Activated CD4-positive, alpha-beta memory T cell treated with anti-CD3 and anti-CD28 coated beads for 36 hours (primary cell): ENCODE data around the gene RBBP5. TPM values are rescaled to one million over a fixed set of nuclear protein-coding genes. Genes with fewer than 3 reads are reported as not detected.
A peak's percentile ranks its signal among the peaks of the same experiment; 100 is the strongest.

Source experiments
- CTCF ChIA-PET: fragments of 350-600 bp; sonication (Branson Sonifier 250); formaldehyde crosslinking; loops from one replicate; lab custom pipeline; 2021; ENCODE audit warnings: antibody characterized with exemption, inconsistent platforms; lab: Charles Lee
- POLR2A ChIA-PET: fragments of 350-600 bp; sonication (Branson Sonifier 250); formaldehyde crosslinking; loops from one replicate; lab custom pipeline; 2021; ENCODE audit warnings: antibody characterized with exemption; lab: Charles Lee
- DNase-seq: peaks from one replicate; pipeline ENCODE4 v3.0.0-alpha.2; 2020
- H3K27ac Mint-ChIP-seq: one replicate; pipeline ENCODE4 v1.8.0; 2021; ENCODE audit warnings: mixed read lengths
- H3K27me3 Mint-ChIP-seq: one replicate; pipeline ENCODE4 v1.8.0; 2021; ENCODE audit warnings: mixed read lengths
- H3K36me3 Mint-ChIP-seq: one replicate; pipeline ENCODE4 v1.8.0; 2021; ENCODE audit warnings: mixed read lengths
- H3K4me1 Mint-ChIP-seq: one replicate; pipeline ENCODE4 v1.8.0; 2021; ENCODE audit warnings: low read depth, mixed read lengths
- H3K4me3 Mint-ChIP-seq: one replicate; pipeline ENCODE4 v1.8.0; 2021; ENCODE audit warnings: mild to moderate bottlenecking, mixed read lengths
- H3K9me3 Mint-ChIP-seq: one replicate; pipeline ENCODE4 v1.8.0; 2021; ENCODE audit warnings: mixed read lengths
- intact Hi-C: fragments of 100-400 bp; cut with micrococcal nuclease; formaldehyde crosslinking; loops from one replicate; pipeline ENCODE4 v1.15.1; 2023
- total RNA-seq, 2 experiments: library from RNA; stranded (reverse); gene quantifications; one replicate each; pipeline ENCODE4 v1.2.3, GENCODE V29; 2021

RBBP5 gene
- total RNA-seq, 2 experiments from 2014 or later = 23.5 to 25.9 TPM

- H3K4me1 Mint-ChIP-seq = peaks cover 2% of the 10 kb centered on the region
- POLR2A ChIA-PET = no interaction called here
- intact Hi-C loops = loop anchor here (10.0 kb wide), 3 partner anchors 187 to 1263 kb away; partner anchors contain the start of genes RAB29 and SNRPE
- no peaks in the 10 kb centered on the region for H3K36me3 Mint-ChIP-seq
- DNase-seq = no peak
- no peak overlapping the region for H3K27ac Mint-ChIP-seq
- no peak overlapping the region for H3K4me3 Mint-ChIP-seq
- CTCF ChIA-PET = interaction anchor here (0.6 to 4.2 kb wide), 2 partner anchors 13 to 1788 kb away, joined by 3 to 18 read pairs; no protein-coding TSS in a partner anchor
- H3K27me3 Mint-ChIP-seq = no peaks in the 10 kb centered on the region
- no peaks in the 10 kb centered on the region for H3K9me3 Mint-ChIP-seq
These were observed 6.3 kb upstream of the RBBP5 start for GRCh38 chr1:205128050-205128449.

GRCh38 chr1:205127646-205128045 is 5.9 kb upstream of the RBBP5 start:
- CTCF ChIA-PET = interaction anchor here (0.6 to 4.2 kb wide), 2 partner anchors 13 to 1787 kb away, joined by 3 to 18 read pairs; no protein-coding TSS in a partner anchor
- H3K27me3 Mint-ChIP-seq = no peaks in the 10 kb centered on the region
- POLR2A ChIA-PET = no interaction called here
- no peak overlapping the region for H3K4me3 Mint-ChIP-seq
- H3K36me3 Mint-ChIP-seq = no peaks in the 10 kb centered on the region
- intact Hi-C loops = loop anchor here (10.0 kb wide), 3 partner anchors 187 to 1263 kb away; partner anchors contain the start of genes RAB29 and SNRPE
- no peak for DNase-seq
- H3K9me3 Mint-ChIP-seq = no peaks in the 10 kb centered on the region
- H3K27ac Mint-ChIP-seq = no peak overlapping the region
- peaks cover 6% of the 10 kb centered on the region for H3K4me1 Mint-ChIP-seq

GRCh38 chr1:205124726-205125125 is 2.9 kb upstream of the RBBP5 start:
- Mint-ChIP-seq H3K4me3 (no peak overlapping the region), H3K27me3 (no peaks in the 10 kb centered on the region), H3K4me1 (peaks cover 22% of the 10 kb centered on the region), H3K36me3 (no peaks in the 10 kb centered on the region), H3K27ac (no peak overlapping the region), H3K9me3 (no peaks in the 10 kb centered on the region)
- no peak for DNase-seq
- intact Hi-C loops = loop anchor here (5.0 to 10.0 kb wide), 6 partner anchors 48 to 1260 kb away; partner anchors contain the start of genes ELK4, RAB29 and SNRPE
- POLR2A ChIA-PET = no interaction called here
- CTCF ChIA-PET = no interaction called here

GRCh38 chr1:205122489-205122882 is 708 bp upstream of the RBBP5 start:
- intact Hi-C loops = loop anchor here (1.0 to 10.0 kb wide), 10 partner anchors 18 to 1258 kb away; partner anchors contain the start of genes DSTYK, ELK4, NUCKS1 and RAB29
- no peaks in the 10 kb centered on the region for H3K9me3 Mint-ChIP-seq
- H3K27me3 Mint-ChIP-seq = no peaks in the 10 kb centered on the region
- peaks cover 6% of the 10 kb centered on the region for H3K36me3 Mint-ChIP-seq
- POLR2A ChIA-PET = interaction anchor here (0.9 kb wide), 1 partner anchor 105 kb away, joined by 4 read pairs; the partner anchor contains the start of gene TMCC2
- H3K4me1 Mint-ChIP-seq = peaks cover 33% of the 10 kb centered on the region
- H3K4me3 Mint-ChIP-seq = peak overlapping the region; percentile 98
- CTCF ChIA-PET = interaction anchor here (1.0 to 4.4 kb wide), 8 partner anchors 12 to 724 kb away, joined by 3 to 43 read pairs (median 6); no protein-coding TSS in a partner anchor
- DNase-seq = no peak
- peak overlapping the region; percentile 98 for H3K27ac Mint-ChIP-seq

GRCh38 chr1:205118752-205119151 is 3.0 kb downstream of the RBBP5 start:
- CTCF ChIA-PET = no interaction called here
- H3K9me3 Mint-ChIP-seq = no peaks in the 10 kb centered on the region
- H3K4me1 Mint-ChIP-seq = peaks cover 45% of the 10 kb centered on the region
- no peak overlapping the region for H3K27ac Mint-ChIP-seq
- H3K4me3 Mint-ChIP-seq = no peak overlapping the region
- no peaks in the 10 kb centered on the region for H3K27me3 Mint-ChIP-seq
- intact Hi-C loops = no loop called here
- POLR2A ChIA-PET = no interaction called here
- DNase-seq = no peak
- peaks cover 12% of the 10 kb centered on the region for H3K36me3 Mint-ChIP-seq

- peaks cover 13% of the 10 kb centered on the region for H3K4me1 Mint-ChIP-seq
- ChIA-PET POLR2A (interaction anchor here (0.8 kb wide), 1 partner anchor 10 kb away, joined by 3 read pairs; the partner anchor contains the start of gene RBBP5), CTCF (interaction anchor here (0.6 to 0.9 kb wide), 2 partner anchors 30 to 254 kb away, joined by 4 read pairs; no protein-coding TSS in a partner anchor)
- intact Hi-C loops = no loop called here
- H3K27ac Mint-ChIP-seq = no peak overlapping the region
- H3K4me3 Mint-ChIP-seq = no peak overlapping the region
- no peaks in the 10 kb centered on the region for H3K27me3 Mint-ChIP-seq
- DNase-seq = no peak
- no peaks in the 10 kb centered on the region for H3K9me3 Mint-ChIP-seq
- peaks cover 6% of the 10 kb centered on the region for H3K36me3 Mint-ChIP-seq
These were observed 10.4 kb downstream of the RBBP5 start for GRCh38 chr1:205111354-205111753.

- H3K36me3 Mint-ChIP-seq = peaks cover 11% of the 10 kb centered on the region
These were observed 12.1 kb downstream of the RBBP5 start for GRCh38 chr1:205109711-205110110.

GRCh38 chr1:205109269-205109668 is 12.5 kb downstream of the RBBP5 start:
- Mint-ChIP-seq H3K36me3 (peaks cover 11% of the 10 kb centered on the region), H3K27me3 (no peaks in the 10 kb centered on the region), H3K4me1 (peaks cover 5% of the 10 kb centered on the region), H3K27ac (no peak overlapping the region), H3K9me3 (no peaks in the 10 kb centered on the region), H3K4me3 (no peak overlapping the region)
- ChIA-PET POLR2A (no interaction called here), CTCF (interaction anchor here (0.6 to 2.2 kb wide), 5 partner anchors 32 to 1252 kb away, joined by 3 to 9 read pairs (median 5); no protein-coding TSS in a partner anchor)
- DNase-seq = no peak
- intact Hi-C loops = no loop called here

More at GRCh38 chr1:205109711-205110110, 12.1 kb downstream of the RBBP5 start:
- no peaks in the 10 kb centered on the region for H3K9me3 Mint-ChIP-seq
- H3K4me3 Mint-ChIP-seq = no peak overlapping the region
- no peaks in the 10 kb centered on the region for H3K27me3 Mint-ChIP-seq
- H3K4me1 Mint-ChIP-seq = peaks cover 5% of the 10 kb centered on the region
- ChIA-PET CTCF (interaction anchor here (0.6 to 2.2 kb wide), 5 partner anchors 32 to 1253 kb away, joined by 3 to 9 read pairs (median 5); no protein-coding TSS in a partner anchor), POLR2A (no interaction called here)
- intact Hi-C loops = no loop called here
- DNase-seq = no peak
- no peak overlapping the region for H3K27ac Mint-ChIP-seq

GRCh38 chr1:205108464-205108863 is 13.3 kb downstream of the RBBP5 start:
- H3K9me3 Mint-ChIP-seq = no peaks in the 10 kb centered on the region
- POLR2A ChIA-PET = no interaction called here
- H3K27me3 Mint-ChIP-seq = no peaks in the 10 kb centered on the region
- intact Hi-C loops = no loop called here
- H3K4me3 Mint-ChIP-seq = no peak overlapping the region
- peaks cover 17% of the 10 kb centered on the region for H3K36me3 Mint-ChIP-seq
- peaks cover 5% of the 10 kb centered on the region for H3K4me1 Mint-ChIP-seq
- CTCF ChIA-PET = interaction anchor here (0.9 to 2.2 kb wide), 2 partner anchors 33 to 148 kb away, joined by 3 to 9 read pairs; no protein-coding TSS in a partner anchor
- no peak for DNase-seq
- H3K27ac Mint-ChIP-seq = no peak overlapping the region

- ChIA-PET POLR2A (no interaction called here), CTCF (no interaction called here)
- no peak overlapping the region for H3K27ac Mint-ChIP-seq
- H3K27me3 Mint-ChIP-seq = no peaks in the 10 kb centered on the region
- H3K4me3 Mint-ChIP-seq = no peak overlapping the region
- intact Hi-C loops = no loop called here
- H3K4me1 Mint-ChIP-seq = peaks cover 5% of the 10 kb centered on the region
- H3K9me3 Mint-ChIP-seq = no peaks in the 10 kb centered on the region
- peaks cover 23% of the 10 kb centered on the region for H3K36me3 Mint-ChIP-seq
- DNase-seq = no peak
These were observed 14.5 kb downstream of the RBBP5 start for GRCh38 chr1:205107327-205107726.

- Mint-ChIP-seq H3K27me3 (no peaks in the 10 kb centered on the region), H3K9me3 (no peaks in the 10 kb centered on the region), H3K36me3 (peaks cover 46% of the 10 kb centered on the region), H3K4me3 (no peak overlapping the region), H3K27ac (no peak overlapping the region), H3K4me1 (no peaks in the 10 kb centered on the region)
- ChIA-PET CTCF (interaction anchor here (0.7 kb wide), 1 partner anchor 76 kb away, joined by 3 read pairs; no protein-coding TSS in a partner anchor), POLR2A (no interaction called here)
- intact Hi-C loops = no loop called here
- no peak for DNase-seq
These were observed 19.4 kb downstream of the RBBP5 start for GRCh38 chr1:205102404-205102803.

- Mint-ChIP-seq H3K27me3 (no peaks in the 10 kb centered on the region), H3K9me3 (no peaks in the 10 kb centered on the region), H3K36me3 (peaks cover 55% of the 10 kb centered on the region), H3K4me3 (no peak overlapping the region), H3K27ac (no peak overlapping the region), H3K4me1 (no peaks in the 10 kb centered on the region)
- CTCF ChIA-PET = interaction anchor here (2.6 kb wide), 1 partner anchor 37 kb away, joined by 7 read pairs; no protein-coding TSS in a partner anchor
- POLR2A ChIA-PET = no interaction called here
- DNase-seq = no peak
- intact Hi-C loops = no loop called here
These were observed 23.5 kb downstream of the RBBP5 start for GRCh38 chr1:205098242-205098641.
